Smooth muscle cell (in vitro differentiated cells): Measurements from ENCODE around the gene CCDC102A. TPM values are rescaled to one million over a fixed set of nuclear protein-coding genes. Genes with fewer than 3 reads are reported as not detected.
A peak's percentile ranks its signal among the peaks of the same experiment; 100 is the strongest.

ENCODE experiments used
- DNase-seq: peaks from one replicate; lab custom pipeline; 2025; ENCODE audit not compliant: unreplicated experiment; lab: John Stamatoyannopoulos, UW
- H2AFZ ChIP-seq: fragments of 200-600 bp; sonication (generic); 2 replicates; pipeline ENCODE4 v1.6.0; 2016; ENCODE audit warnings: antibody characterized with exemption, low read depth, mild to moderate bottlenecking
- H3F3A ChIP-seq: fragments of 200-600 bp; sonication (generic); 2 replicates; pipeline ENCODE4 v1.6.0; 2017; ENCODE audit warnings: antibody characterized with exemption, low read depth
- H3K27ac ChIP-seq: fragments of 200-600 bp; sonication (generic); 2 replicates; pipeline ENCODE4 v1.5.1; 2016; ENCODE audit warnings: low read depth, mild to moderate bottlenecking
- H3K27me3 ChIP-seq: fragments of 200-600 bp; sonication (generic); 2 replicates; pipeline ENCODE4 v1.6.1; 2016; ENCODE audit warnings: low read depth, mild to moderate bottlenecking
- H3K36me3 ChIP-seq: fragments of 200-600 bp; sonication (generic); 2 replicates; pipeline ENCODE4 v1.5.1; 2016; ENCODE audit warnings: low read depth
- H3K4me1 ChIP-seq: fragments of 200-600 bp; sonication (generic); 2 replicates; pipeline ENCODE4 v1.5.1; 2016; ENCODE audit warnings: low read depth
- H3K4me2 ChIP-seq: fragments of 200-600 bp; sonication (generic); 2 replicates; pipeline ENCODE4 v1.6.0; 2016; ENCODE audit warnings: mild to moderate bottlenecking
- H3K4me3 ChIP-seq: fragments of 200-600 bp; sonication (generic); 2 replicates; pipeline ENCODE4 v1.5.1; 2016; ENCODE audit warnings: mild to moderate bottlenecking
- H3K79me2 ChIP-seq: fragments of 200-600 bp; sonication (generic); 2 replicates; pipeline ENCODE4 v1.6.0; 2016; ENCODE audit warnings: low read depth, mild to moderate bottlenecking
- H3K9ac ChIP-seq: fragments of 200-600 bp; sonication (generic); 2 replicates; pipeline ENCODE4 v1.6.0; 2016; ENCODE audit warnings: low read depth
- H3K9me3 ChIP-seq: fragments of 200-600 bp; sonication (generic); replicated peaks from 2 replicates; pipeline ENCODE4 v1.5.1; 2016; ENCODE audit warnings: low read depth
- H4K20me1 ChIP-seq: fragments of 200-600 bp; sonication (generic); 2 replicates; pipeline ENCODE4 v1.6.0; 2016; ENCODE audit warnings: low read depth
- WGBS: methylation state at CpG from one replicate; pipeline ENCODE4 v1.1.7; 2016; ENCODE audit warnings: low lambda C conversion rate; 5-methylcytosine and 5-hydroxymethylcytosine counted together
- polyA plus RNA-seq: library from polyadenylated mRNA; unstranded; fragments of >200 nt; fragmentation: Nextera tagmentation; extraction: Ambion mirVana; gene quantifications from 2 replicates; pipeline ENCODE4 v1.2.1, GENCODE V29; 2016
- total RNA-seq: library from RNA; depleted of rRNA; stranded (reverse); fragments of >200 nt; gene quantifications from 2 replicates; pipeline ENCODE4 v1.2.3, GENCODE V29; 2014
- TF ChIP-seq, protein P1 (sequence below): fragments of 200-600 bp; sonication (generic); IDR thresholded peaks from 2 replicates; pipeline ENCODE4 v1.5.1; 2017; ENCODE audit warnings: borderline replicate concordance, mild to moderate bottlenecking, antibody characterized with exemption; ENCODE audit not compliant: insufficient read depth, poor library complexity, severe bottlenecking

Gene CCDC102A
- total and polyA plus RNA-seq, 2 experiments from 2014 or later = 10.8 to 25.3 TPM

DNA sequence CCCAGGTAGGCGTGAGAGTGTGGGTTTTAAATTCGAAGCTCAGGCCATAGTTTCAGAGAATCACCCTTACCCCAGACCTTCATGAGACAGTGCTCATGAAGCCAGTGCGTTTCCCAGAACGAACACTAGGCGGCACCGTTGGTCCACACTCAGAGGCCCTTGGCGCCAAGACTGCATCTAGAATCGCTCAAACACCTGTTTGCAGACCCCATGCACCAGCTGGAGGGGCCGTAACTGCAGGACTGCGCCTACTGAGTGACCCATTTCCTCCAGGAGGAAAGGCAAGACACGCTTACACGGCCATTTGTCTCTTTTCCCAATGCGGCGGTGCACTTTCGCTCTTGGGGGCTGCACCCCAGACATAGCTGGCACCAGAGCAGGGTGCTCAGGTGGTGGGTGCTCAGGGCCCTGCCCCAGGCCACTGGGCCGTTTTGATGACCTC, 40.1 kb upstream of the CCDC102A start:
- Histone ChIP-seq H3K27me3 (no peaks in the 10 kb centered on the region), H4K20me1 (no peaks in the 10 kb centered on the region), H3K27ac (no peak overlapping the region), H3K4me1 (no peaks in the 10 kb centered on the region), H3K9me3 (no peaks in the 10 kb centered on the region), H3K4me3 (no peak overlapping the region), H3F3A (no peaks in the 10 kb centered on the region), H3K79me2 (no peaks in the 10 kb centered on the region), H3K4me2 (no peak overlapping the region), H3K36me3 (no peaks in the 10 kb centered on the region), H2AFZ (no peak overlapping the region), H3K9ac (no peak overlapping the region)
- TF ChIP-seq, protein P1, sequence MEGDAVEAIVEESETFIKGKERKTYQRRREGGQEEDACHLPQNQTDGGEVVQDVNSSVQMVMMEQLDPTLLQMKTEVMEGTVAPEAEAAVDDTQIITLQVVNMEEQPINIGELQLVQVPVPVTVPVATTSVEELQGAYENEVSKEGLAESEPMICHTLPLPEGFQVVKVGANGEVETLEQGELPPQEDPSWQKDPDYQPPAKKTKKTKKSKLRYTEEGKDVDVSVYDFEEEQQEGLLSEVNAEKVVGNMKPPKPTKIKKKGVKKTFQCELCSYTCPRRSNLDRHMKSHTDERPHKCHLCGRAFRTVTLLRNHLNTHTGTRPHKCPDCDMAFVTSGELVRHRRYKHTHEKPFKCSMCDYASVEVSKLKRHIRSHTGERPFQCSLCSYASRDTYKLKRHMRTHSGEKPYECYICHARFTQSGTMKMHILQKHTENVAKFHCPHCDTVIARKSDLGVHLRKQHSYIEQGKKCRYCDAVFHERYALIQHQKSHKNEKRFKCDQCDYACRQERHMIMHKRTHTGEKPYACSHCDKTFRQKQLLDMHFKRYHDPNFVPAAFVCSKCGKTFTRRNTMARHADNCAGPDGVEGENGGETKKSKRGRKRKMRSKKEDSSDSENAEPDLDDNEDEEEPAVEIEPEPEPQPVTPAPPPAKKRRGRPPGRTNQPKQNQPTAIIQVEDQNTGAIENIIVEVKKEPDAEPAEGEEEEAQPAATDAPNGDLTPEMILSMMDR = peak; percentile 96
- WGBS = 32% methylated on average over 16 of the region's 16 CpGs
- peak; percentile 37 for DNase-seq

DNA sequence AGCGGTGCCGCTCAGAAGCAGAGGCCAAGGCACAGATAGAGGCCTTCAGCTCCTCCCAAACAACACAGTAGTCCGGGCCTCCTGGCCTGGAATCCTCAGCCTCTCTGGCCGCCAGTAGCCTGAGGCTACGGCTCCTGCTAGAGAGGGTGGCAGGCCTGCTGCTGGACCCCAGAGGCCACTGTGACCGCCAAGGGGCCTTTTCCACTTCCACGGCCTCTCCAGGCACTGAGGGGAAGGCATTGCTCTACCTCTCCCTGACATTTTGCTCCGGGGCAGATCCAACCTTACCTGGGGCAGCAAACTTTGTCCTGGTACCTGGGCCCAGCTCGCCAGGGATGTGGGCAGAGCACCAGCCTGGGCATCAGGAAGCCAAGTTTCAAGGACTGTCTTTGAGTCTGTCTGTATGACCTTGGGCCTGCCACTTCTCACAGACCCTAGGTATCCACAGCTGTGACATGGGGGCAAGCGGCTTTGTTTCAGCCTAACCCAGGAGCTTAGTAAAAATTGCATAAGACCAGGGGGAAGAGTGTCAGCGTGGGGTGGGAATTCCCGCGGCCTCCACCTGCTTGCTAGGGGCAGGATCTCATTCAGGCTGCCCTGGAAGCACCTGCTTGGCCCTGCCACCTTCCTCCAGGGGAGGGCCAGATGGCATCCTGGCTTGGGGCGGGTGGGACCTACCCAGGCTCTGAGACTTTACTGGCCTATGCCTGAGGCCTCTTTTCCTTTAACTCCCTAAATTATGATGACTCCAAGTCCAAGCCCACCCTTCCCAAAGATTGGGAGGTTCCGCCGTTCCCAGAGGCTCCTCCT, 39.3 kb upstream of the CCDC102A start:
- WGBS = 89% methylated on average over 16 of the region's 16 CpGs
- no peaks in the 10 kb centered on the region for H3F3A ChIP-seq
- TF ChIP-seq, protein P1 = no peak

DNA sequence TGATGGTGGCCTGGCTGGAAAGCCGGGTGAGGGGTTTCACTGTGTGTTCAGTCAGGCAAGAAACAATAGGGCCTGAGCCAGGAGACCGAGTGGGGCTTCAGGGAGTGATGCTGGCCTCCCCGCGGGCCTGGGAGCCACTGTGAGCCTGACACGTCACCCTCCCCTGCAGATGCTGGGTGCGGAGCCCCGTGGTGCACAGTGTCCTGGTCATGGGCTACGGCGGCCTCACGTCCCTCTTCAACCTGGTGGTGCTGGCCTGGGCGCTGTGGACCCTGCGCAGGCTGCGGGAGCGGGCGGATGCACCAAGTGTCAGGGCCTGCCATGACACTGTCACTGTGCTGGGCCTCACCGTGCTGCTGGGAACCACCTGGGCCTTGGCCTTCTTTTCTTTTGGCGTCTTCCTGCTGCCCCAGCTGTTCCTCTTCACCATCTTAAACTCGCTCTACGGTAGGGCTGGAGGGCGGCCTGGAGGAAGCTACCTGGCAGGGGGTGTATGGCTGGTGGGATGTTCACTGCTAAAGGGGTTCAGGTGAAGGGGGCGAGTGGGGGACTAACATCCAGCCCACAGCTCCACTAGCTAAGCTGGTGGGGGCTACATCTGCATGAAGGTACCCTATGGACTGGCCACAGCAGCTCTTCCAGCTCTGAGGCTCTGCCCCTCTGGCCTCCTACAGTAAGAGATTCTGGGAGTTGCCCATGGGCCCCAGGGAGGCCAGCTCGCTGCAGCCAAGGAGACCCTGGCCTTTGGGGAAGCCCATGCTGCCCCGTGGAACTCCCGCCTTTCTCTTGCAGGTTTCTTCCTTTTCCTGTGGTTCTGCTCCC, 38.5 kb upstream of the CCDC102A start:
- H3K9ac ChIP-seq = no peak overlapping the region
- no peaks in the 10 kb centered on the region for H3K4me1 ChIP-seq
- no peaks in the 10 kb centered on the region for H3K9me3 ChIP-seq
- no peaks in the 10 kb centered on the region for H4K20me1 ChIP-seq
- 94% methylated on average over 22 of the region's 24 CpGs for WGBS
- H3K27ac ChIP-seq = no peak overlapping the region
- no peaks in the 10 kb centered on the region for H3K79me2 ChIP-seq
- no peak for DNase-seq
- no peak overlapping the region for H2AFZ ChIP-seq
- no peak overlapping the region for H3K4me3 ChIP-seq
- H3F3A ChIP-seq = no peaks in the 10 kb centered on the region
- H3K27me3 ChIP-seq = no peaks in the 10 kb centered on the region
- H3K4me2 ChIP-seq = no peak overlapping the region
- H3K36me3 ChIP-seq = no peaks in the 10 kb centered on the region
- TF ChIP-seq, protein P1 = no peak

More for the DNA sequence above, 39.3 kb upstream of the CCDC102A start:
- Histone ChIP-seq H3K27ac (no peak overlapping the region), H3K9ac (no peak overlapping the region), H4K20me1 (no peaks in the 10 kb centered on the region), H3K27me3 (no peaks in the 10 kb centered on the region), H3K36me3 (no peaks in the 10 kb centered on the region), H3K9me3 (no peaks in the 10 kb centered on the region), H2AFZ (no peak overlapping the region), H3K4me1 (no peaks in the 10 kb centered on the region), H3K4me3 (no peak overlapping the region), H3K4me2 (no peak overlapping the region), H3K79me2 (no peaks in the 10 kb centered on the region)
- DNase-seq = no peak
